ENCODE results near the gene SYT13. TPM values are rescaled to one million over a fixed set of nuclear protein-coding genes. Genes with fewer than 3 reads are reported as not detected.

SYT13 gene
- total and polyA plus RNA-seq, 5 donors from 2014 or later, result not detected

- Mint-ChIP-seq H3K4me3 (no peak overlapping the region), H3K27ac (no peak overlapping the region), H3K27me3 (no peaks in the 10 kb centered on the region), H3K4me1 (no peaks in the 10 kb centered on the region), H3K9me3 (no peaks in the 10 kb centered on the region), H3K36me3 (peaks cover 31% of the 10 kb centered on the region)
- DNase-seq (no peak), ATAC-seq (ENCODE audit: low read depth in 2 of 2) (no peak)
- Histone ChIP-seq H3K36me3 (ENCODE audit: control insufficient read depth, insufficient read depth, low read length) (no peaks in the 10 kb centered on the region), H3K4me1 (ENCODE audit: control insufficient read depth, insufficient read depth, low read length, poor library complexity, severe bottlenecking) (no peaks in the 10 kb centered on the region), H3K27ac (ENCODE audit: insufficient read depth, low read length, poor library complexity, severe bottlenecking) (no peak overlapping the region), H3K9me3 (ENCODE audit: control insufficient read depth in 2 of 2, low read length in 2 of 2) (no peaks in the 10 kb centered on the region), H3K27me3 (ENCODE audit: control insufficient read depth, insufficient read depth, low read length) (no peaks in the 10 kb centered on the region), H3K4me3 (ENCODE audit: low read depth, low read length) (no peak overlapping the region)
Measured at GRCh38 chr11:45219411-45219810, 66.7 kb downstream of the SYT13 start.

DNA sequence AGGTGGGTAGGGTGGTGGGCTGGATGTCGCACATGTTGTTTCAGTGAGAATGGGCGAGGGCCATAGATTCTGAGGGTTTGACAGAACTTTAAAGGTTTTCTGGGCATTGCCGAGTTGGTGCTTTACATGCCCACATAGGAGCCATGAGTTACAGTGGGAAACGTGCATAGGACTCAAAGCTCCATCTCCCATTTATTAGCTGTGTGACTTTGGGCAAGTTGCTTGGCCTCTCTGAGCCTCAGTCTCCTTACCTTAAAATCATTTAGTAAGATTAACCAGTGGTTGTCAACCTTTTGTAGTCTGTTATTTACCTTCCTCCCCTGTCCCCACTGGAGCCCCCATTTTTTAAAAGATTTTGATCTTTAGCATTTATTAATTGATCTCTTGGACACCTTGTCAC lies 67.4 kb downstream of the SYT13 start:
- H3K4me1 Mint-ChIP-seq, result no peaks in the 10 kb centered on the region
- Histone ChIP-seq H3K27ac (ENCODE audit: insufficient read depth, low read length, poor library complexity, severe bottlenecking) (no peak overlapping the region), H3K4me3 (ENCODE audit: low read depth, low read length) (no peak overlapping the region), H3K4me1 (ENCODE audit: control insufficient read depth, insufficient read depth, low read length, poor library complexity, severe bottlenecking) (no peaks in the 10 kb centered on the region), H3K9me3 (ENCODE audit: control insufficient read depth in 2 of 2, low read length in 2 of 2) (no peaks in the 10 kb centered on the region), H3K27me3 (ENCODE audit: control insufficient read depth, insufficient read depth, low read length) (no peaks in the 10 kb centered on the region), H3K36me3 (ENCODE audit: control insufficient read depth, insufficient read depth, low read length) (no peaks in the 10 kb centered on the region)
- peaks cover 28% of the 10 kb centered on the region for H3K36me3 Mint-ChIP-seq
- H3K9me3 Mint-ChIP-seq, result no peaks in the 10 kb centered on the region
- no peak overlapping the region for H3K27ac Mint-ChIP-seq
- no peaks in the 10 kb centered on the region for H3K27me3 Mint-ChIP-seq
- H3K4me3 Mint-ChIP-seq, result no peak overlapping the region
- DNase-seq (no peak), ATAC-seq (ENCODE audit: low read depth in 2 of 2) (no peak)

GRCh38 chr11:45217991-45218390 lies 68.2 kb downstream of the SYT13 start:
- peaks cover 29% of the 10 kb centered on the region for H3K36me3 Mint-ChIP-seq
- H3K4me3 Mint-ChIP-seq, result no peak overlapping the region
- no peaks in the 10 kb centered on the region for H3K4me1 Mint-ChIP-seq
- ATAC-seq (ENCODE audit: low read depth in 2 of 2) (no peak), DNase-seq (no peak)
- Histone ChIP-seq H3K27me3 (ENCODE audit: control insufficient read depth, insufficient read depth, low read length) (no peaks in the 10 kb centered on the region), H3K36me3 (ENCODE audit: control insufficient read depth, insufficient read depth, low read length) (no peaks in the 10 kb centered on the region), H3K4me1 (ENCODE audit: control insufficient read depth, insufficient read depth, low read length, poor library complexity, severe bottlenecking) (no peaks in the 10 kb centered on the region), H3K4me3 (ENCODE audit: low read depth, low read length) (no peak overlapping the region), H3K27ac (ENCODE audit: insufficient read depth, low read length, poor library complexity, severe bottlenecking) (no peak overlapping the region), H3K9me3 (ENCODE audit: control insufficient read depth in 2 of 2, low read length in 2 of 2) (no peaks in the 10 kb centered on the region)
- H3K9me3 Mint-ChIP-seq, result no peaks in the 10 kb centered on the region
- no peaks in the 10 kb centered on the region for H3K27me3 Mint-ChIP-seq
- no peak overlapping the region for H3K27ac Mint-ChIP-seq

GRCh38 chr11:45216901-45217300 lies 69.2 kb downstream of the SYT13 start:
- no peak overlapping the region for H3K4me3 Mint-ChIP-seq
- H3K4me1 Mint-ChIP-seq, result no peaks in the 10 kb centered on the region
- H3K27ac Mint-ChIP-seq, result peak overlapping the region in 1 of 3 donors; percentile 40
- no peaks in the 10 kb centered on the region for H3K27me3 ChIP-seq (ENCODE audit: control insufficient read depth, insufficient read depth, low read length)
- H3K36me3 ChIP-seq (ENCODE audit: control insufficient read depth, insufficient read depth, low read length), result no peaks in the 10 kb centered on the region
- H3K9me3 ChIP-seq (ENCODE audit: control insufficient read depth in 2 of 2, low read length in 2 of 2), result no peaks in the 10 kb centered on the region
- no peaks in the 10 kb centered on the region for H3K4me1 ChIP-seq (ENCODE audit: control insufficient read depth, insufficient read depth, low read length, poor library complexity, severe bottlenecking)
- no peaks in the 10 kb centered on the region for H3K27me3 Mint-ChIP-seq
- no peaks in the 10 kb centered on the region for H3K9me3 Mint-ChIP-seq
- ATAC-seq (ENCODE audit: low read depth in 2 of 2) (no peak), DNase-seq (no peak)
- H3K27ac ChIP-seq (ENCODE audit: insufficient read depth, low read length, poor library complexity, severe bottlenecking), result no peak overlapping the region
- H3K4me3 ChIP-seq (ENCODE audit: low read depth, low read length), result no peak overlapping the region
- peaks cover 26% of the 10 kb centered on the region for H3K36me3 Mint-ChIP-seq

- H3K27me3 ChIP-seq (ENCODE audit: control insufficient read depth, insufficient read depth, low read length), result no peaks in the 10 kb centered on the region
- H3K4me1 Mint-ChIP-seq, result no peaks in the 10 kb centered on the region
- no peak for DNase-seq
- no peak overlapping the region for H3K27ac ChIP-seq (ENCODE audit: insufficient read depth, low read length, poor library complexity, severe bottlenecking)
- no peak overlapping the region for H3K27ac Mint-ChIP-seq
- no peaks in the 10 kb centered on the region for H3K36me3 ChIP-seq (ENCODE audit: control insufficient read depth, insufficient read depth, low read length)
- H3K9me3 ChIP-seq (ENCODE audit: control insufficient read depth in 2 of 2, low read length in 2 of 2), result no peaks in the 10 kb centered on the region
- peaks cover 22% of the 10 kb centered on the region for H3K36me3 Mint-ChIP-seq
- ATAC-seq (ENCODE audit: low read depth in 2 of 2), result no peak
- no peaks in the 10 kb centered on the region for H3K9me3 Mint-ChIP-seq
- no peaks in the 10 kb centered on the region for H3K4me1 ChIP-seq (ENCODE audit: control insufficient read depth, insufficient read depth, low read length, poor library complexity, severe bottlenecking)
- no peak overlapping the region for H3K4me3 ChIP-seq (ENCODE audit: low read depth, low read length)
- no peak overlapping the region for H3K4me3 Mint-ChIP-seq
- no peaks in the 10 kb centered on the region for H3K27me3 Mint-ChIP-seq
Measured at GRCh38 chr11:45216031-45216430, 70.1 kb downstream of the SYT13 start.

- Histone ChIP-seq H3K27me3 (ENCODE audit: control insufficient read depth, insufficient read depth, low read length) (no peaks in the 10 kb centered on the region), H3K36me3 (ENCODE audit: control insufficient read depth, insufficient read depth, low read length) (no peaks in the 10 kb centered on the region), H3K27ac (ENCODE audit: insufficient read depth, low read length, poor library complexity, severe bottlenecking) (no peak overlapping the region), H3K9me3 (ENCODE audit: control insufficient read depth in 2 of 2, low read length in 2 of 2) (no peaks in the 10 kb centered on the region), H3K4me3 (ENCODE audit: low read depth, low read length) (no peak overlapping the region), H3K4me1 (ENCODE audit: control insufficient read depth, insufficient read depth, low read length, poor library complexity, severe bottlenecking) (no peaks in the 10 kb centered on the region)
- Mint-ChIP-seq H3K27me3 (no peaks in the 10 kb centered on the region), H3K27ac (no peak overlapping the region), H3K4me1 (no peaks in the 10 kb centered on the region), H3K36me3 (peaks cover 22% of the 10 kb centered on the region), H3K9me3 (no peaks in the 10 kb centered on the region), H3K4me3 (no peak overlapping the region)
- DNase-seq (peak in 1 of 3 donors; percentile 1), ATAC-seq (ENCODE audit: low read depth in 2 of 2) (no peak)
Measured at GRCh38 chr11:45215098-45215865, 70.9 kb downstream of the SYT13 start.

- Mint-ChIP-seq H3K27me3 (no peaks in the 10 kb centered on the region), H3K9me3 (no peaks in the 10 kb centered on the region), H3K36me3 (peaks cover 21% of the 10 kb centered on the region), H3K27ac (no peak overlapping the region), H3K4me1 (peaks cover 0 to 3% (median 0%) of the 10 kb centered on the region in 4 donors), H3K4me3 (no peak overlapping the region)
- Histone ChIP-seq H3K4me1 (ENCODE audit: control insufficient read depth, insufficient read depth, low read length, poor library complexity, severe bottlenecking) (no peaks in the 10 kb centered on the region), H3K27me3 (ENCODE audit: control insufficient read depth, insufficient read depth, low read length) (no peaks in the 10 kb centered on the region), H3K36me3 (ENCODE audit: control insufficient read depth, insufficient read depth, low read length) (no peaks in the 10 kb centered on the region), H3K4me3 (ENCODE audit: low read depth, low read length) (no peak overlapping the region), H3K27ac (ENCODE audit: insufficient read depth, low read length, poor library complexity, severe bottlenecking) (no peak overlapping the region), H3K9me3 (ENCODE audit: control insufficient read depth in 2 of 2, low read length in 2 of 2) (no peaks in the 10 kb centered on the region)
- ATAC-seq (ENCODE audit: low read depth in 2 of 2) (no peak), DNase-seq (no peak)
Measured at GRCh38 chr11:45213717-45214116, 72.4 kb downstream of the SYT13 start.

- Mint-ChIP-seq H3K36me3 (peaks cover 21% of the 10 kb centered on the region), H3K4me3 (no peak overlapping the region), H3K27ac (no peak overlapping the region), H3K9me3 (no peaks in the 10 kb centered on the region), H3K27me3 (no peaks in the 10 kb centered on the region), H3K4me1 (peaks cover 0 to 3% (median 0%) of the 10 kb centered on the region in 4 donors)
- no peak for ATAC-seq (ENCODE audit: low read depth in 2 of 2)
- Histone ChIP-seq H3K4me1 (ENCODE audit: control insufficient read depth, insufficient read depth, low read length, poor library complexity, severe bottlenecking) (no peaks in the 10 kb centered on the region), H3K9me3 (ENCODE audit: control insufficient read depth in 2 of 2, low read length in 2 of 2) (no peaks in the 10 kb centered on the region), H3K36me3 (ENCODE audit: control insufficient read depth, insufficient read depth, low read length) (no peaks in the 10 kb centered on the region), H3K27me3 (ENCODE audit: control insufficient read depth, insufficient read depth, low read length) (no peaks in the 10 kb centered on the region), H3K27ac (ENCODE audit: insufficient read depth, low read length, poor library complexity, severe bottlenecking) (no peak overlapping the region), H3K4me3 (ENCODE audit: low read depth, low read length) (no peak overlapping the region)
- no peak for DNase-seq
Measured at GRCh38 chr11:45213316-45213665, 72.8 kb downstream of the SYT13 start.
